Occipital lobe (tissue), 2 donors: ENCODE data around the gene ZNF107. TPM values are rescaled to one million over a fixed set of nuclear protein-coding genes. Genes with fewer than 3 reads are reported as not detected.
"Not testable (repeated sequence)": the region's sequence is repeated elsewhere in the genome, so short reads cannot be mapped to it uniquely, and the experiment has no call there.

Experiments
- DNase-seq: peaks from one replicate; lab custom pipeline; 2025; lab: John Stamatoyannopoulos, UW
- total RNA-seq: library from RNA; depleted of rRNA; stranded (reverse); fragments of >200 nt; gene quantifications from one replicate; pipeline ENCODE4 v1.2.3, GENCODE V29; 2014

The ZNF107 gene
- total RNA-seq, 1 donor from 2014 or later: 15.0 TPM

DNA sequence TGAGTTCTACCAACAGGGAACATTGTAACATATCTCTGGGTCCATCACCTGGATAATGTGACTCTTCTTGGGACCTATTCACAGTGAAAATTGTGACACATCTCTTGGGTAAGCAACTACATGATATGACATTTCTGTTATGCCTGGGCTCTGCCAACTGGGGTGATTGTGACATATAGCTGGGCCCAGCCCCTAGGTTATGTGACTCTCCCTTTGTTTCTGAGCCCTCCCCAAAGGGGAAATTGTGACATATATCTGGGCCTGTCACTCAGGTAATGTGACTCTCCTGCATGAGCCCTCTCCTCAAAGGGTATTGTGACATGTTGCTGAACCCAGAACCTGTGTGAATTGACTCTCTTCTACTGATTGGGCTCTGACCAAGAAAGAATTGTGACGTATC lies 22.4 kb upstream of the ZNF107 start:
- DNase-seq: no peak

DNA sequence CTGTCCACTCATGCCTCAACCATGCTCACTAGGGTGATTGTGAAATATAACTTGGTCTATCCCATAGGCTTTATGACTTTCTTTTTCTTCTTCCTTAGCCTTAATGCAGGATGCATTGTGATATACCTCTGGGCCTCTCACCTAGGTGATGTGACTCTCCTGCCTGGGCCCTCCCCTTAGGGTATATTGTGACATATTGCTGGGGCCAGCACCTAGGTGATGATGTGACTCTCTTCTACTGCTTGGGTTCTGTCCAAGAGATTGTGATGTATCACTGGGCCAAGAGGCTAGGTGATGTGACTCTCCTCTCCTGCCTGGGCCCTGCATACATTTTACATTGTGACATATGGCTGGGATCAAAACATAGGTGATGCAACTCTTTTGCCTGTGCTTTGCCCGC lies 14.7 kb upstream of the ZNF107 start:
- DNase-seq: no peak

DNA sequence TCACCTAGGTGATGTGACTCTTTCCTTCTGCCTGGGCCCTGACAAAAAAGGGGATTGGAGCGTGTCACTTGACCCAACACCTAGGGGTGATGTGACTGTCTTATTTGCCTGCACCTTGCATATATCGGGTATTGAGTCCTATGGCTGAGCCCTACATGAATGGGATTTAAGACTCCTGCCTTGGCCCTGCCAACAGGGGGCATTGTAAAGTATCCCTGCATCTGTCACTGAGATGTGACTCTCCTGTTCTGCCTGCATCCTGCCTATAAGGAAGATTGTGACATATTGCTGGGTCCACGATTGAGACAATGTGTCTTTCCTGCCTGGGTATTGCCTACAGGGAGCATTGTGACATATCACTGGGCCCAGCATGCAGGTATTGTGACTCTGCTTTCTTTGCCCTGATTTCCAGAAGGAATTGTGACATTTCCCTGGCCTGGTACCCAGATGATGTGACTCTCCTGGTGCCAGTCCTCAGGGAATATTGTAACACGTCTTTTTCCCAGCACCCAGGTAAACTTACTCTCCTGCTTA lies 14.2 kb upstream of the ZNF107 start:
- DNase-seq: no peak

DNA sequence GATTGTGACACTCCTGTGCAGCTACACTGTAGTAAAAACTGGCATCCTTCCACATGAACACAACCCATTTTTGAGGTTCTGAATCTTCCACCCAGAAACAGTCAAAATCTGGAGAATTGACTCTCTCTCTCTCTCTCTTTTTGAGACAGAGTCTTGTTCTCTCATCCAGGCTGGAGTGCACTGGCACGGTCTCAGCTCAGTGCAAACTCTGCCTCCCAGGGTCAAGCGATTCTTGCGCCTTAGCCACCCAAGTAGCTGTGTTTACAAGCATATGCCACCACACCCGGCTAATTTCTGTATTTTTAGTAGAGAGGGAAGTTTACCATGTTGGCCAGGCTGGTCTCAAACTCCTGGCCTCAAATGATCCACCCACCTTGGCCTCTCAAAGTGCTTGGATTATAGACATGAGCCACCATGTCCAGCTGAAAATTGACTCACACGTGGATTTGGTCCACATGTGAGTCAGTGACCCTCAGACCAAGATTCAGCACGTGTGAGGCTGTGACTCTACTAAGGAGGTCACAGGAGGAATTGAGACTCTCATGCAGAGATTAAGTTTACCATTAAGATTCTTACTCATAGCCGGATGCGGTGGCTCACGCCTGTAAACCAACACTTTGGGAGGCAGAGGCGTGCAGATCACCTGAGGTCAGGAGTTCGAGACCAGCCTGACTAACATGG lies 12.1 kb upstream of the ZNF107 start:
- no peak for DNase-seq

DNA sequence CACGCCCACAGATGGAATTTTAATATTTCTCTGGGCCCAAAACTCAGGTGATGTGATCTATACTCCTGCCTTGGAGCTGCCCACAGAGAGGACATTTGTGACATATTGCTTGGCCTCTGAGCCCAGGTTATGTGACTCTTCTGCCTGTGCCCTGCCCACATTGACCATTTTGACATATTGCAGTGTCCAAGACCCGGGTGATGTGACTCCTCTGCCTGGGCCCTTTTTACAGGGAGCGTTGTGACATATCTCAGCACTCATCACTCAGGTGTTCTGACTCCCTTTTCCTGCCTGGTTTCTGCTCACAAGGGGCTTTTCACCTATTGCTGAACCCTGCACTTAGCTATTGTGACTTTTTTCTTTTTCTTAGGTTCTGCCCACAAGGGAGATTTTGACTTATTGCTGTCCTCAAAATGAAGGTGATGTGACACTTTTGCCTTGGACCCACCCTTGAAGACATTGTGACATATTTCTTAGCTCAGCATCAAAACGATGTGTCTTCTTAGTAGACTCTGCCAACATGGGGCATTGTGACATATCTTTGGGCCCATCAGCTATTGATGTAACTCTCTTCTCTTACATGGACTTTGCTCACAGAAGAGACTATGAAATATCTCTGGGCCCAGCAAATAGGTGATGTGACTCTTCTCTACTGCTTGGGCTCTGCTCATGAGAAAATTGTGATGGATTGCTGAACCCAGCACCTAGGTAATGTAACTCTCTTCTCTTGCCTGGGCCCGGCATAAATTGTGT lies 11.0 kb upstream of the ZNF107 start:
- no peak for DNase-seq

DNA sequence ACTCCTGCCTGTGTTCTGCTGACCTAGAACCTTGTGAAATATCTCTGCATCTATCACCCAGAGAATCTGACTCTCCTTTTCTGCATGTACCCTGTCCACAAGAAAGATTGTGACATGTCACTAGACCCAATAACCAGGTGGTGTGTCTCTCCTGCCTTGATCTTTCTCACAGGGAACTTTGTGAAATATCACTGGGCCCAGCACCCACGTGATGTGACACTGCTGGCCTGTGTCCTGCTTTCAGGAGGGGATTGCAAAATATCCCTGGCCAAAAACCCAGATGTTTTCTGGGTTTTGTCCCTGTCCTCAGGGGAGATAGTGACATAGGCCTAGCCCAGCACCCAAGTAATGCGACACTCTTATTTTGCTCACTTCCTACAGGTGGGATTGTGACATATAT lies 10.1 kb upstream of the ZNF107 start:
- no peak for DNase-seq

DNA sequence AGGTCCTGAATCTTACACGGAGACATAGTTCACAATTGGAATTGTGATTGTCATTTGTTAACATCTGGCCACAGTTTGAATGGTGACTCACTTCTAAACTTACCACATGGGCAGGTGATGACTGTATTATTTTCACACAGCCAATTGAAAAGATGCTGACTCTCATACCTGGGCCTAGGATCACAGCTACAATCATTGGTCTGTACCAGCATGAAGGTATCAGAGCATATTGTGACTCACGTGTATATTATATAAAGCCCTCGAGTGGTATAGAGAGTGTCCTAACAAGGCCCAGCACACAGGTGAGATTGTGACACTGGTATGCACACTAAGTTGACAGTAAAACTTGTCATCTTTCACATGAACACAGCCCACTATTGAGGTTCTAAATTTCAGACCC lies 9.4 kb upstream of the ZNF107 start:
- DNase-seq: no peak

DNA sequence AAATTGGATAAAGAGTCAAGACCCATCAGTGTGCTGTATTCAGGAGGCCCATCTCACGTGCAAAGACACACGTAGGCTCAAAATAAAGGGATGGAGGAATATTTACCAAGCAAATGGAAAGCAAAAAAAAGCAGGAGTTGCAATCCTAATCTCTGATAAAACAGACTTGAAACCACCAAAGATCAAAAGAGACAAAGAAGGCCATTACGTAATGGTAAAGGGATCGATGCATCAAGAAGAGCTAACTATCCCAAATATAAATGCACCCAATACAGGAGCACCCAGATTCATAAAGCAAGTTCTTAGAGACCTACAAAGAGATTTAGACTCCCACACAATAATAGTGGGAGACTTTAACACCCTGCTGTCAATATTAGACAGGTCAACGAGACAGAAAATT lies 3.8 kb upstream of the ZNF107 start:
- not testable (repeated sequence) for DNase-seq

DNA sequence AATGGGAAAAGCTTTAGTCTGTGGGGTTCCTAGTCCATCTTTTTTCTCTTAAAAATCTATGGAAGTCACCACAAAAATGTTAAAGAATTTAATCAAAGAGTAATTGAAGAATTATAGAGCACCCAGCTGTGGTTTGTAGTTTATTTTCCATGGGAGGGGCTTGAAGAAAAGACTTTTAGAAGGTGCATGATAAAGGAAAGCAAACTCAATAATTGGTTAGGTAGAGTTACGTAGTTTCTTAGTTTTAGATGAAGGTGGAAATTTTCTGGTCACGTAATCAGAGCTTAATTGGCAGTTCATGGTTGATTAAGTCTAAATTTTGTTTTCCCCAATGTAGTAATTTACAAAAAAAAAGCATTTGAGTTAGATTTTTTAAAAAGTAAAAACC lies 724 bp downstream of the ZNF107 start:
- DNase-seq: no peak

DNA sequence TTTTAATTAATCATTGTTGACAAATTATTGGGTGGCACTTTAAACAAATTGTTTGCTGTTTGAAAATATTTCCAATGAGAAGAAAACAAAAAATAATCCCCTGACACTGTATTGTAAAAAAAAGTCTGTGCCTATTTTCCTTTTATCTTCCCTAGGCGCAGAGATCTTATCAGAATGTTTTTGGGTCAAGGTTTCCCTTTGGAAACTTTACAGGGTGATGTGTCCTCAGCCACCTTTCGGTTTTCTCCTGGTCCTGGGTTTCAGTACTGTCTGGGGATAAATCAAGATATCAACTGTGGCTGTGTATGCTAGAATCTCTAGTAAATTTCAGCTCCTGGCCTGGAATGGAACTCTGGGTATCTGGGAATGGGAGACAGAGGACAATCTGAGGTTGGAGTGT lies 1.4 kb downstream of the ZNF107 start:
- no peak for DNase-seq

DNA sequence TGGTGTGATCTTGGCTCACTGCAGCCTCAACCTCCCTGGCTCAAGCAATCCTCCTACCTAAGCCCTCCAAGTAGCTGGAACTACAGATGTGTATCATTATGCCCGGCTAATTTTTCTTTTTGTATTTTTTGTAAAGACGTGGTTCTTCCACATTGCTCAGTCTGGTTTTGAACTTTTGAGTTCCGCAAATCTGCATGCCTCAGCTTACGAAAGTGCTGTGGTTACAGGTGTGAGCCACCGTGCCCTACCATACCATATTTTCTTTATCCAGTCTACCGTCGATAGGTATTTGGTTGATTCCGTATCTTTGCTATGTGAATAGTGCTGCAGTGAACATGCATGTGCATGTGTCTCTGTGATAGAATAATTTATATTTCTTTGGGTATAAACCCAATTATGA lies 6.5 kb downstream of the ZNF107 start:
- DNase-seq: no peak

DNA sequence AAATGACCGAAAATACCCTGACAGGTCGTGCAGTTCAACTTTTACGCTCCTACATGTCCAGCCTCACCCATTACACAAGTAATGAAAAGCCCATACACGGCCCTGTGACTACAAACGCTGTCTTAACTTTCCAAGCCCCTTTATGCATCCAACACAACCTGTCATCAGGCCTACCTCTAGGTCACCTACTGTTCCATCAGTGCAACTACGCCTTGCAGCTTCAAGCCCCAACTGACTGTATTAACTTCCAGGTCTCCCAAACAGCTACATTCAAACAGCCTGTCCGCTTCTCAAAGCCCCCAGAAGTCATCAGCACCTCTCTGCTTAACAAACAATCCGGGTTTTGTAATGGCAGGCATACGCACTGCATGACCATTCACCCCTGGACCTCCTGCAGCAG lies 19.2 kb downstream of the ZNF107 start:
- no peak for DNase-seq

DNA sequence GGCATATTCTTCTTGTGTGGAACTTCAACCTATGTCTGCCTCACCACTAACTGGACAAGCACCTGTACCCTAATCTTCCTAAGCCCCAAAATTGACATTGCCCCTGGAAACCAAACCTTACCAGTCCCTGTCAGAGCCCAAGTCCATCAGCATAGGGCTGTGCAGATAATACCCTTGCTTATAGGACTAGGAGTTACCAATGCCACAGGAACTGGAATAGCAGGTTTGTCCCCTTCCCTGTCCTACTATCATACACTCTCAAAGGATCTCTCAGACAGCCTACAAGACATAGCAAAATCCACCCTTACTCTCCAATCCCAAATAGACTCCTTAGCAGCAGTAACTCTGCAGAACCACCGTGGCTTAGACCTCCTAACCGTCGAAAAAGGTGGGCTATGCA lies 19.8 kb downstream of the ZNF107 start:
- no peak for DNase-seq

DNA sequence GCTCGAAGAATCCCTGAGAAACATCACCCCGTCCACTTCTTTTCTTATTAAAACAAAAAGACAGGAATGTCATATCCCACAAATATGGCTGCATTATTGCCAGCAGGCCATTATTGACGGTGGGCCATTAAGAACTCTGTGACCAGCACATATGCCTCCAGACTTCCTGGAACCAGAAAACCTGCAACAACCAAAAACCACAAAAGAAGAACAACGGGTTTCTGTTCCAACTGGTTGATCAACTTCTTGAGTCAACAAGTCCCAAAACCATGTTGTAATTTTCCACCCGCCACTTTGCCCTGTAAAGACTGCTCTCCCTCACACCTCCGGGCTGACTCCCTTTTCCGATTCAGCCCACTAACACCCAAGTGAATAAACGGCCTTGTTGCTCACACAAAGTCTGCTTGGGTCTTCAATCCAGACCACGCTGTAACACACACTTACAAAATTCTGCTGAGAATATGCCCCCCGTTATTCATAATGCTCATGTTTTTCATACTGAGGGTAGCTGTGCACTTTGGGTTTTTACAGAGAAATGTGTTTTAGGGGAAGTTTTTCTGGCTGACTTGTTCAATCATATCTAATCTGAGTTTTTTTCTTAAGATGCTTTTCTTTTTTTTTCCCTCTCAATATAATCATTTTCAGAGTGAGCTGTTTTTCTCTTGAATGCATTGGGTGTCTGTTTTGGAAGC lies 20.7 kb downstream of the ZNF107 start:
- no peak for DNase-seq

DNA sequence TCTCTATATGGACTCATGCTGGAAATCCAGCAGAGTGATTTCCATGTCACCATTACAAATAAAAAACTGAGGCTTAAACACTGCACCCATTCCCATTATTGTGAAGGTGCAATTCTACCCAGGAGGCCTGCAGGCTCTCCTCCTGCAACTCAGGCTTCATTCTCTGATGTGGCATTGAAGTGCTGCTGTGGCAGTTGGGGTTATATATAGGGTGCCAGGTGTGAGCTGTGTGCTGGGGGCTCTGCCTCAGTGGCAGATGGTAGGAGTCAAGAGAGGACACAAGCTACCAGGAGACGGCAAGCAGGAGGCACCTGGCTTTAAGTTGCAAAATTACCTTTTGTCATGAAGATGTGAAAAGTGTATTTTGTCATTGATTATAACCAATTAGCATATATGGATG lies 21.3 kb downstream of the ZNF107 start:
- no peak for DNase-seq

DNA sequence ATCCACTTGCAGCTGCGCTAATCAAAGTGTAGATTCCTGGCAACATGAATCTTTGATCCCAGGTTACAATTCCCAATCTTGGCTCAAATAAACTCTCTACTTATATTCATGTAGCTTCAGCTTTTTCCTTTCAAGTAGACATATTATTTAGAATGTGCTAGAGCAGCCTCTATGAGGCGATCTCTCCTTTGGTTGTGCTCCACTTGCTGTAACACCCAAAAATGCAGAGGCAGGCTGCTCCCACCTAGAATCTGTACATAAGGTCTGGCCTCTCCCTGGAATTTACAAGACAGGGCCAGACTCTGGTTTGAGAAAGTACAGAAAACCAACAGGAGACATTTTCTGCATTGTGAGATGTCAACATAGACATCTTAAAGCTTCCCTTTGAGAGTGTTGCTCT lies 23.1 kb downstream of the ZNF107 start:
- DNase-seq: no peak

DNA sequence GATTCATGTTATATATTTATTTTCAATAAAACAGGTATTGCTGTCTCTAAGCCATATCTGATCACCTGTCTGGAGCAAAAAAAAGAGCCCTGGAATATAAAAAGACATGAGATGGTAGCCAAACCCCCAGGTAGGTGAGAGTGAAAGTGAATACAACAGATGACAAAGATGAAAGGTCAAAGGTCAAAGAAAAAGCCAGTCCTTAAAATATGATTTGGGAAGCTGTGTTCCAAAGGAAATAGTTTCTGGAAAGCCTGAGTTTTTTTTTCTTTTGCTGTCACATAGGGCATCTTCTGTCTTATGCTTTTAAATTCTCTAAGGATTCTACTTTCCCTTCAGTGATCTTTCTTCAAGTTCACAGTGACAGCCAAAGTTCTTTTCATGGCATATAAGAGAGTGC lies 25.9 kb downstream of the ZNF107 start:
- no peak for DNase-seq

DNA sequence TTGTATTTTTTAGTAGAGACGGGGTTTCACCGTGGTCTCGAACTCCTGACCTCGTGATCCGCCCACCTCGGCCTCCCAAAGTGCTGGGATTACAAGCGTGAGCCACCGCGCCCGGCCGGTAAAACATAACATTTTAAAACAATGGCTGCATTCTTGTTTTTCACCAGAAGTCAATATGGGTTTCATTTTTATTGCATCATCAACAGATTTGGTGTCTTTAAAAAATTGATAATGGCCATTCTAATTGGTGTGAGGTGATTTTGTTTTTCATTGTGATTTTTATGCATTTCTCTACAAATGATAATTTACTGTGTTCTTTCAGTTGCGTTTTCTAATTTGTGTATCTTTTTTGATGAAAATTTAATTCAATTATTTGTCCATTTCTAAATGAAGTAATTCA lies 31.9 kb downstream of the ZNF107 start:
- DNase-seq: not testable (repeated sequence)

DNA sequence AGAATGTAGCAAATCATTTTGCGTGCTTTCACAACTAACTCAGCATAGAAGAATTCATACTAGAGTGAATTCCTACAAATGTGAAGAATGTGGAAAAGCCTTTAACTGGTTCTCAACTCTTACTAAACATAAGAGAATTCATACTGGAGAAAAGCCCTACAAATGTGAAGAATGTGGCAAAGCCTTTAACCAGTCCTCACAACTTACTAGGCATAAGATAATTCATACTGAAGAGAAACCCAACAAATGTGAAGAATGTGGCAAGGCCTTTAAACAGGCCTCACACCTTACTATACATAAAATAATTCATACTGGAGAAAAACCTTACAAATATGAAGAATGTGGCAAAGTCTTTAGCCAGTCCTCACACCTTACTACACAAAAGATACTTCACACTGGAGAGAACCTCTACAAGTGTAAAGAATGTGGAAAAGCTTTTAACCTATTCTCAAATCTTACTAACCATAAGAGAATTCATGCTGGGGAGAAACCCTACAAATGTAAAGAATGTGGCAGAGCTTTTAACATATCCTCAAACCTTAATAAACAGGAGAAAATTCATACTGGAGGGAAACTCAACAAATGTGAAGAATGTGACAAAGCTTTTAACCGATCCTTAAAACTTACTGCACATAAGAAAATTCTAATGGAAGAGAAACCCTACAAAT lies 40.8 kb downstream of the ZNF107 start:
- no peak for DNase-seq

DNA sequence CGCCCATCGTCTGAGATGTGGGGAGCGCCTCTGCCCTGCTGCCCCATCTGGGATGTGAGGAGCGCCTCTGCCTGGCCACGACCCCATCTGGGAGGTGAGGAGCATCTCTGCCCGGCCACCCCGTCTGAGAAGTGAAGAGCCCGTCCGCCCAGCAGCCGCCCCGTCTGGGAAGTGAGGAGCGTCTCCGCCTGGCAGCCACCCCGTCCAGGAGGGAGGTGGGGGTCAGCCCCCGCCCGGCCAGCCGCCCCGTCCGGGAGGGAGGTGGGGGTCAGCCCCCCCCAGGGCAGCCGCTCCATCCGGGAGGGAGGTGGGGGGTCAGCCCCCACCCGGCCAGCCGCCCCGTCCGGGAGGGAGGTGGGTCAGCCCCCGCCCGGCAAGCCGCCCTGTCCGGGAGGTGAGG lies 52.0 kb downstream of the ZNF107 start:
- DNase-seq: not testable (repeated sequence)

DNA sequence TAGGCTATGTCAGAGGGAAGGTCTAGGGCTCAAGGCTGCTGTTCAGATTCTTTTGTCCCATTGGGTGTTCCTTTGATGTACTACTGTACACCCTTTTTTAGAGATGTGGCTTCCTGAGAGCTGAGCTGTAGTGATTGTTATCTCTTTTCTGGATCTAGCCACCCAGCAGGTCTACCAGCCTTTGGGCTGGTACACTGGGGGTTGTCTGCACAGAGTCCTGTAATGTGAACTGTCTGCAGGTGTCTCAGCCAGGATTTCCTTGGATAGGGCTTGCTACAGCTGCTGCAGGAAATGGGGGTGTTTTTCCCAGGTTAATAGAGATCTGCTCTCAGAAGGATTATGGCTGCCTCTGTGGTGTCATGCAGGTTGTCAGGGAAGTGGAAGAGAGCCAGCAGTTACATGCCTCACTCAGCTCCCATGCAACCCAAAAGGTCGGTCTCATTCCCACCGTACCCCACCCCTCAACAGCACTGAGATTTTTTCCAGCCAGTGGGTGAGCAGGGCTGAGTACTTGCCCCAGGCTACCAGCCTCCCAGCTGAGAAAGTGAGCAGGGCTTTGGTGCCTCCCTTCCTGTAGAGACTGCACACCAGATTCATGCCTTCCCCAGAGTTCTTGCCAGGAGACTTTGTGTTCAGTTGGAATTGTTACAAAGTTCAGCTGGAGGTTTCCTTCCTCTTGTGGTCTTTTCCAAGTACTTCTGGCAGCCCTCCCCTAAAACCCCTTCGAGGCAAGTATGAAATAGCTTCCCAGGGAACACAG lies 63.3 kb downstream of the ZNF107 start:
- DNase-seq: no peak
